ENCODE data around the gene UROS.

The UROS gene

DNA sequence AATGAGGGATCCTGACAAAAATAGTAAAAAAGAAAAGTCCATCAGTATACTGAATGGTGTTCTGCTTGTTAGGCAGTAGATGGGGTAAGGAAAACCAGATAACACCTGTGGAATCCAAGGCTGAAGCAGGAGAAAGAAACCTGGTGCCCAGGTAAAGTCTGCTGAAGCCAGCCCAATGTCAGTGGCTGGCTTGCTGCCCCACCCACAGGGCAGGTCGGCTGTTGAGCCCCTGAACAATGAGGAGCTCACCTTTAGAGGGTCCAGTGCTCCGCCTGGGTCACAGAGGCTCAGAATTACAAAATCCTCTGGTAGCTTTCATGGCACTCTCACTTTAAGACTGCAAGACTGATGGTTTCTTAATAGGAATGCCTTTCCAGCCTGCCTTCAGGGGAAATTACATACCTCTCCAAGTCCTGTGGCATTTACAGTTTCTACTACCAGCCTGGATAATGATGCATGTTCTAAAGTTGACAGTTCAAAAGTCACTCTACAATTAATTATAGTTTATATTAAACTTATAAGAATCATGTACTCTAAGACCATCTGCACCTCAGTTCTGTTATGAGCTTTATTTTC is 34.2 kb upstream of the UROS start:
- H3K27ac ChIP-seq, result no peak overlapping the region
- TF ChIP-seq, protein P1, sequence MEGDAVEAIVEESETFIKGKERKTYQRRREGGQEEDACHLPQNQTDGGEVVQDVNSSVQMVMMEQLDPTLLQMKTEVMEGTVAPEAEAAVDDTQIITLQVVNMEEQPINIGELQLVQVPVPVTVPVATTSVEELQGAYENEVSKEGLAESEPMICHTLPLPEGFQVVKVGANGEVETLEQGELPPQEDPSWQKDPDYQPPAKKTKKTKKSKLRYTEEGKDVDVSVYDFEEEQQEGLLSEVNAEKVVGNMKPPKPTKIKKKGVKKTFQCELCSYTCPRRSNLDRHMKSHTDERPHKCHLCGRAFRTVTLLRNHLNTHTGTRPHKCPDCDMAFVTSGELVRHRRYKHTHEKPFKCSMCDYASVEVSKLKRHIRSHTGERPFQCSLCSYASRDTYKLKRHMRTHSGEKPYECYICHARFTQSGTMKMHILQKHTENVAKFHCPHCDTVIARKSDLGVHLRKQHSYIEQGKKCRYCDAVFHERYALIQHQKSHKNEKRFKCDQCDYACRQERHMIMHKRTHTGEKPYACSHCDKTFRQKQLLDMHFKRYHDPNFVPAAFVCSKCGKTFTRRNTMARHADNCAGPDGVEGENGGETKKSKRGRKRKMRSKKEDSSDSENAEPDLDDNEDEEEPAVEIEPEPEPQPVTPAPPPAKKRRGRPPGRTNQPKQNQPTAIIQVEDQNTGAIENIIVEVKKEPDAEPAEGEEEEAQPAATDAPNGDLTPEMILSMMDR (conservative IDR thresholded peaks at IDR 0.05), result no peak

DNA sequence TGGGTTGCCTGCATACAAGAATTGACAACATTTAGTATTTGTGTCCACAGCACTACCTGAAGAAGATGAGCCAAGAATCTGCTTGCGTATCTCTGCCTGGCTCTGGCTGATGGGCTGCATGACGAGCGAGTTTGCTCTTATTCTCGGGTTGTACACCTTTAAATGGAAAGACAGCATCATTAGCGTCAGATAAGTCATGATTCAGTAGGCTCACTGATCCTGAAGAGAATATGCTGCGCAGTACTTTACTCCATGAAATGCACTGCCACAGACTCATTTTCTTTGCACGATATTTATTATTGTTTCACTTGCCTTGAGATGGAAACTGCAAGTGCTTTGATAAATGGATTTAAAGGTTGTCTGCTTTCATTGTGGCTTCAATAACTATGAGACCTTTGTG is 29.4 kb upstream of the UROS start:
- TF ChIP-seq, protein P1 (conservative IDR thresholded peaks at IDR 0.05), result no peak

DNA sequence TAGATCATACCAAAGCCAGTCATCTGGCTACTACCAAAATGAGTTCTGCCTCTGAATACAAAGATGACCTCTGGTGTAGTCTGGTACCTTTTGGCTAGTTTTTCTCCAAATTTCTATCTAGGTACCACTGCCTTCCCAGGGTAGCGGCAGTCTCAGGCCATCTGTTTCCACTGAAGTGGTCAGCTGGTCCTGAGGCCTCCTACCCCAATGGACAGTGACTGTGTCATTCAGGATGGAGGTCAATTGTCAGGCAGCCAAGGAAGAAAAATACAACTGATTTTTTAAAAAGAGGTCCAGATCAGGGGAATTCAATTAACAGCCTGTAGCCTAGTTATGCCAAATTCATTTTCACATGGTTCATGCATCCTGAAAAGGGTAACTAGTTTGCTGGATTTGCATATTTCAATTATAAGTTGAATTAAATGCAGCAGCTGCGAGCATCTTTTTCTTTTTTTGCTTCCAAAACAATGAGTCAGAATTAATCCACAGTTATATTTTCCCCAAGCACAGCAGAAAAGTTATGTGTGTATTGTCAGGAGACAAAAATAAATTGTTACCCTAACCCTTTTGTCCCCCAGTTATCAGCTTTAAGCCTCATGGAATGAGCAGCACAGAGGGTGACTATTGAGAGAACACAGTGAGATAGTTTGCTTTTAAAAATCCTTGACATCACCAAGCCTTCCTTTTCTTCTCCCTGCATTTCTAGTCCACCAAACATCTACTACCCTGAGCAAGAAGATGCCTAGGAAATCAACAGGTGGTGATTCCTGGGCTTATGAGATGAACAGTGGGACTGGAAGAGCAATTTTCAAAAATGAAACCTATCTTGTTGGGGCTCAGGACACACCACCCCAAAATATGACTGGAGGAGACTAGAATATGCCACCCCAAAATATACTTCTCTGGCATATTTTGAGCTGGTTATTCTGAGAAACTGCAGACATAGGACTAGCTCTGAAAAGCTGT is 28.0 kb upstream of the UROS start:
- H3K27ac ChIP-seq, result no peak overlapping the region
- TF ChIP-seq, protein P1 (conservative IDR thresholded peaks at IDR 0.05), result no peak

More for the DNA sequence above, 29.4 kb upstream of the UROS start:
- no peak overlapping the region for H3K27ac ChIP-seq

DNA sequence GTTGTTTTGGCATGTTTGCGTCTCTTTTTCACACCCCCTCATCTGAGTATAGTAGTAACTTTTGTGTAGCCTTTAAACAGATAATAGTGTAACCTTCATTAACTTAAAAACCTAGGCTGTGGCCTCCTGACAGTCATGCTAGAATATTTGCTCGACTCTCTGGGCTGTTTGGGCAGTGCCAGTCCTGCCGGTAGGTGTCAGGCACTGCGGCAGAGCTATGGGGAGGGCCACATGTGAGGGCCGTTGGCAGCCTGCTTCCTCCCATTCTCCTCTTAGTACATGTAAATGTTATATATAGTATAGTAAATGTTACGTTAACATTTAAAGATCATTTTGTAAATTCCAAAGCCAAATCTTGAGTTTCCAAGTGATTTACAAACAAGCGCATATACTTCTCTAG is 26.4 kb upstream of the UROS start:
- H3K27ac ChIP-seq, result no peak overlapping the region
- TF ChIP-seq, protein P1 (conservative IDR thresholded peaks at IDR 0.05), result no peak

DNA sequence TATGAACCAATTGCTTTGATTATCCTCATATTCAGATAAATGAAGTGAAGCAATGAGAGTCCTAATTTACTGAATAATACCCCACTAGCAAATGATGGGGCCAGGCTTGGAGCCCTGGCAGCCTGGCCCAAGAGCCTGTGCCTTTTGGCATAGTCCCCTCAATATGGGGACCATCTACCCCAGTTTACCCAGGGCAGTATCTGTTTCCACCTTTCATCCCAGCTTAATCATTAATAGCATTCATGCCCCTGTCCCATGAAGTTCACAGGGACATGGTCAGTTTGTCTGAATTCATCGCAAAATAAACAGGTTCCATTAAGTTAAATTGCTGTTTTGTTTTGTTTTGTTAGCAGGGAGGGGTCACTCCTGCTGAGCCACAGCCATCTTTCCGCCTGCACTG is 25.8 kb upstream of the UROS start:
- H3K27ac ChIP-seq, result no peak overlapping the region
- TF ChIP-seq, protein P1 (conservative IDR thresholded peaks at IDR 0.05), result no peak

DNA sequence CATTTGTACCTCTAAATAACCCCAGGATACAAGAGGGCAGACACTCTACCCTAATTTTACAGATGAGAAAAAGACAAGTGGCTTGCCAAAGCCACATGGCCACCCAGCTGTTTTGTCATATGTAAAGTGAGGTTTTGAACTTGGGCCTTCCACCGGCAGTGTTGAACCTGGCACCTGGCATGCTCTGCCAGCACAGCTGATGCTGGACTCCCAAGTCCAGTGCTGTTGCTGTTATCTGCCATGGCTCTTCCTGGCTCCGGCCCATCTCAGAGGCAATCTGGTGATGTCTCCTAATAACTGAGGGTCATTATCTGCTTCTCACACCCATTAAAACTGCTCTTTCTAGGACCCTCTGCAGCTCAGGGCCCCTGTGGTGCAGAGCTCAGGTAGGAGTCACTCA is 25.3 kb upstream of the UROS start:
- TF ChIP-seq, protein P1 (conservative IDR thresholded peaks at IDR 0.05), result no peak
- H3K27ac ChIP-seq, result no peak overlapping the region

DNA sequence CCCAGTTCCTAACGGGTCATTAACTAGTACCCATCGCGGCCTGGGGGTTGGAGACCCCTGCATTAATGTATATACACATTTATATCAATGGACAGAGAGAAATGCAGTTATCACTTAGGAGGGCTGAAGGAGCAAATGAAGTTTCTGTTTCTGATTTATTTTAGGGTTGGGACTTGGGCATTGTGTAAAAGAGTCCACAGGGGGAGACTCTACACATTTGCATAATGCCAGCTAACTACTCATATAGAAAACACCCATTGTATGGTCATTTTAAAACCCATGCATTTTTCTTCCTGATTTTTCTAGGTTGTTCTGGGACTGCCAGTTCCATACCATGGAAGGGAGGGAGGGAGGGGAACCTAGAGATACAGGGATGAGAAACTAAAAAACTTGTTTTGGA is 23.8 kb upstream of the UROS start:
- H3K27ac ChIP-seq, result no peak overlapping the region
- TF ChIP-seq, protein P1 (conservative IDR thresholded peaks at IDR 0.05), result no peak

Measured in VCaP (cell line).